Activated CD8-positive, alpha-beta T cell treated with anti-CD3 and anti-CD28 coated beads, Interleukin-2, amount 10 ng/mL, durations not matched to agents 7 days and 5 days (primary cell): ENCODE measurements around the gene PRODH. TPM values are rescaled to one million over a fixed set of nuclear protein-coding genes. Genes with fewer than 3 reads are reported as not detected.
"Not testable (repeated sequence)": the region's sequence is repeated elsewhere in the genome, so short reads cannot be mapped to it uniquely, and the experiment has no call there.

Experiments used
- ATAC-seq: fragments of 150-1000 bp; cut with Tn5 transposase; one replicate; pipeline ENCODE4 v1.10.0; 2021; ENCODE audit warnings: moderate library complexity
- CTCF ChIA-PET: fragments of 350-600 bp; sonication (Branson Sonifier 250); formaldehyde crosslinking; loops from one replicate; lab custom pipeline; 2021; ENCODE audit warnings: antibody characterized with exemption; lab: Charles Lee
- POLR2A ChIA-PET: fragments of 350-600 bp; sonication (Branson Sonifier 250); formaldehyde crosslinking; loops from one replicate; lab custom pipeline; 2021; ENCODE audit warnings: antibody characterized with exemption; lab: Charles Lee
- DNase-seq: peaks from one replicate; pipeline ENCODE4 v3.0.0-alpha.2; 2020
- H3K27ac Mint-ChIP-seq: one replicate; pipeline ENCODE4 v1.8.0; 2021; ENCODE audit warnings: mild to moderate bottlenecking, mixed read lengths
- H3K27me3 Mint-ChIP-seq: one replicate; pipeline ENCODE4 v1.8.0; 2021; ENCODE audit warnings: low read depth, mixed read lengths
- H3K36me3 Mint-ChIP-seq: one replicate; pipeline ENCODE4 v1.8.0; 2021; ENCODE audit warnings: low read depth, mixed read lengths
- H3K4me1 Mint-ChIP-seq: one replicate; pipeline ENCODE4 v1.8.0; 2021; ENCODE audit warnings: low read depth, mixed read lengths
- H3K4me3 Mint-ChIP-seq: one replicate; pipeline ENCODE4 v1.8.0; 2021; ENCODE audit warnings: mild to moderate bottlenecking, mixed read lengths
- H3K9me3 Mint-ChIP-seq: one replicate; pipeline ENCODE4 v1.8.0; 2022; ENCODE audit warnings: mixed read lengths; ENCODE audit not compliant: insufficient read depth
- total RNA-seq, 2 experiments: library from RNA; stranded (reverse); gene quantifications; one replicate each; pipeline ENCODE4 v1.2.3, GENCODE V29; 2021

The PRODH gene
- total RNA-seq, 2 experiments from 2014 or later = not detected

DNA sequence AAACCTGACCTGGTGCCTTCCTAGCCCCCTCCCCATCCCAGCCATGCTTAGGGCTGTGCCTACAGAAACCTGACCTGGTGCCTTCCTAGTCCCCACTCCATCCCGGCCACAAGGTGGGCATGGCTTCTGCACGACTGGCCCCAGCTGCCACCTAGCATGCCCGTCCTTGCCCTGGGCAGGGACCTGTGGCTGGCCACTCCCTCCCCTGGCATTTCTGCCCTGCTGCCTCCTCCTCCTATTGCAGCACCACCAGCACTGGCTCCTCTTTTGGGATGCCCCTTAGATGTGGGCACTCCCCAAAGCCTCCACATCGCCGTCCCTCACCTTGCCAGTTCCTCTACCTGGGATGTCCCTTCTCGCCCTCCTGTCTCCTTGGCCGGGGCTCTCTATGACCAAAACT is 1.4 kb downstream of the PRODH start:
- H3K27me3 Mint-ChIP-seq, H3K27ac Mint-ChIP-seq, H3K9me3 Mint-ChIP-seq, CTCF ChIA-PET, ATAC-seq, DNase-seq, H3K4me3 Mint-ChIP-seq, H3K4me1 Mint-ChIP-seq, POLR2A ChIA-PET, H3K36me3 Mint-ChIP-seq: not testable (repeated sequence)

DNA sequence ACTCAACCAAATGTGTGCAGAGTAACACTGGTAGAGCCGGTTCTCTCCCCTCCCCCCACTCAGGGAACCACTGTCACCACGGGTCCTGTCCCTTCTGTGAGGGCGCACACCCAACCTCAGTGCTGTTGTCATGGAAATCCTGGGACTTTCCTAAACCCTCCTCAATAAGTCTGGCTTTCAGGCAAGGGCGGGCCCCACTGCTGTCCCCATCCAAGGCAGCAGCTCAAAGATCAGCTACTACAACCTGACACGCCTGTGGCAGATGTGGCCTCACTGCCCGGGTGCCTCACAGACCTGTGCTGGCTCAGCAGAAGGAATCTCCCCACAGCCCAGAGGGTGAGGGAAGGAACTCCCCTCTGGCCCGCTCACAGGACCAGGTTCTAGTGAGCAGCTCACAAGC is 2.2 kb downstream of the PRODH start:
- H3K9me3 Mint-ChIP-seq = no peaks in the 10 kb centered on the region
- H3K4me1 Mint-ChIP-seq = no peaks in the 10 kb centered on the region
- H3K4me3 Mint-ChIP-seq = no peak overlapping the region
- no peak for DNase-seq
- no peaks in the 10 kb centered on the region for H3K36me3 Mint-ChIP-seq
- CTCF ChIA-PET = no interaction called here
- POLR2A ChIA-PET = no interaction called here
- ATAC-seq = no peak
- no peak overlapping the region for H3K27ac Mint-ChIP-seq
- H3K27me3 Mint-ChIP-seq = no peaks in the 10 kb centered on the region

DNA sequence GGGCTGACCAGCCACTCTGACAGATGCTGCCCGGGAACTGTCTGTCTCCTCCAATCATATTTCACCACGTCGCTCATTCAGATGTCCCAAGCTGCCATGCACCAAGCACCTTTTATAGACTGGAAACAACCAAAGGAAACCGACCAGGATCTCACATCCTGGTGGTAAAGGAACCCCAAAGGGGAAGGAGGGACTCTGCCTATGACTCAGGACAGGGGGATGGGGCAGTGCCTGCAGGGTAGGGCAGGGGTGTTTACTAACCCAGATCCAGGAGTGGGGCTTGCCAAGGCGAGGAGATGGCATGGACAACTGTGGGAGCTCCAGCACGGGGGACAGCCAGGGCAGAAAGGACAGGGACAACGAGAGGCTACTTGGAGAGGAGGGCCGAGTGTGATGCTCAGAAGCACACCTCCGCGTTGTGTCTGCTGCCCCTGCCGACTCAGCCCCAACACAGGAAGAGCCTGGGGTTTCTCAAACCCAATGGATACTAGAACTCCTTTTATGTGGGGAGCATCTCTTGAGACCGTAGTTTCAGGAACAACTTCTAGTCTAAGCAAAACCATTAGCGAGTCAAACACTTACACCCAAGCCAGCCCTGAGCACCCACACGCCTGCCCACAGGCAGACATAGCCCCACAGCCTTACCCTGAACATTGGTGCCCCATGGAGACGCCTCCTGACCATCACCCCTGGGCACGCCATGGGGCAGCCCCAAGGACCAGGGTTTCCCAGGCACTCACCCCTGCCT is 4.0 kb downstream of the PRODH start:
- no peaks in the 10 kb centered on the region for H3K27me3 Mint-ChIP-seq
- CTCF ChIA-PET = interaction anchor here (2.4 kb wide), 1 partner anchor 23 kb away, joined by 5 read pairs; no protein-coding TSS in a partner anchor
- ATAC-seq = no peak
- no peaks in the 10 kb centered on the region for H3K4me1 Mint-ChIP-seq
- H3K27ac Mint-ChIP-seq = no peak overlapping the region
- no peaks in the 10 kb centered on the region for H3K36me3 Mint-ChIP-seq
- POLR2A ChIA-PET = no interaction called here
- H3K4me3 Mint-ChIP-seq = no peak overlapping the region
- no peaks in the 10 kb centered on the region for H3K9me3 Mint-ChIP-seq
- no peak for DNase-seq

DNA sequence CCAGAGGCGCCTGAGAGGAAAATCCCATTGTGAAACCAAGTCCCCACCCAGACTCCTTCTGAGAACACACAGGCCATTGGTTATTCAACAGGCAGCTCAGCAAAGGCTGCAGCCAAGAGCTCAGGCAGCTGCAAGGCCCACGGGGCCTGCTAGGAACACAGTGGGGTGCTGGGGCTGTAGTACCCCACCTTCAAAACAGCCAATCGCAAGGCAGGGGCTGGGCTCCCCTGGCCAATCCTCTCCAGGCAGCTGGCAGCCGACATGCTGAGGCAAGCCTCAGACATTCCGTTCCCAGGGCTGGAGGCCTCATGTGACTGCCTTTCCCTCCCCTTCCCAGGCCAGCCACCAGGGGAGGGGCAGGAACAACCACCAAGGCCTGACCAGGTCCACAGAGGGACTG is 6.6 kb downstream of the PRODH start:
- ATAC-seq (no peak), DNase-seq (no peak)
- no peak overlapping the region for H3K27ac Mint-ChIP-seq
- no peaks in the 10 kb centered on the region for H3K4me1 Mint-ChIP-seq
- ChIA-PET POLR2A (no interaction called here), CTCF (no interaction called here)
- H3K9me3 Mint-ChIP-seq = no peaks in the 10 kb centered on the region
- no peaks in the 10 kb centered on the region for H3K27me3 Mint-ChIP-seq
- no peak overlapping the region for H3K4me3 Mint-ChIP-seq
- H3K36me3 Mint-ChIP-seq = no peaks in the 10 kb centered on the region

DNA sequence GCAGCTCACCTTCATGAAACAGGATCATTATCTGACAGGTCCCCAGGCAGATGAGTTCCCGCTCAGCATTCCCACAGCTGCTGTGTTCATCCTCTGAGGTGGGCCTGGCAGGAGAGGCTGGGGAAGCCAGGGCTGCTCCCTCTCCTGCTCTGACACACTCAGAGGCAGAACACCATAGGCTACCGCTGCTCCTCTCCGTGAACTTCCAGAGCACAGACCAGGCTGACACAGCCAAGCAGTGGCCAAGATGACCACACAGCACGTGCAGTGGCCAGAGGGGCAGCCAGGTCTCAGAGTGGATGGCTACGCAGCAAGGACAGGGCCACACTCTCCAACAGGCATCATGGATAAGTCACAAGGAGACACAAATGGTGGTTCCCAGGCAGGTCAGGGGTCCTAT is 8.5 kb downstream of the PRODH start:
- Mint-ChIP-seq H3K4me1 (no peaks in the 10 kb centered on the region), H3K27ac (no peak overlapping the region), H3K9me3 (no peaks in the 10 kb centered on the region), H3K4me3 (no peak overlapping the region), H3K36me3 (no peaks in the 10 kb centered on the region), H3K27me3 (no peaks in the 10 kb centered on the region)
- ChIA-PET CTCF (interaction anchor here (1.6 kb wide), 1 partner anchor 21 kb away, joined by 3 read pairs; no protein-coding TSS in a partner anchor), POLR2A (no interaction called here)
- no peak for DNase-seq
- no peak for ATAC-seq

DNA sequence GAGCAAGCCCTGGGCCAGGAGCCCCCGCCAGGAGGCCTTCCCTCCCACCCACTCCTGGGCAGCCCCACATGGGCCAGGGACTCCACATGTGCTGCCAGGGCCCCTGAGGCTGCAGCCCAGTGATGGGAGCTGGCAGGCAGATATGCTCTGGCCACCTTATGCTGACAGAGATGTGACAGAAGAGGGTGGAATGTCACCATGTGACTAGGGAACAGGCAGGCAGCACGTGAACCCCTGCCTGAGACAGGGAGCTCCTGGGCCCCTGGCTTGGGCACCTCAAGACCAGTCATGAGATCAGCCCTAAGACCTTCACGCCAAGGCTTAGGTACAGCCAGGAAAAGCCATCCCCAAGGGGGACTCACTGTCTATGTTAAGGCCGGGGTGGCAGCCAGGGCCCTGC is 9.1 kb downstream of the PRODH start:
- no peaks in the 10 kb centered on the region for H3K9me3 Mint-ChIP-seq
- no peak overlapping the region for H3K27ac Mint-ChIP-seq
- DNase-seq = no peak
- no peaks in the 10 kb centered on the region for H3K36me3 Mint-ChIP-seq
- H3K27me3 Mint-ChIP-seq = no peaks in the 10 kb centered on the region
- H3K4me1 Mint-ChIP-seq = no peaks in the 10 kb centered on the region
- ATAC-seq = no peak
- no peak overlapping the region for H3K4me3 Mint-ChIP-seq
- ChIA-PET CTCF (interaction anchor here (1.6 kb wide), 1 partner anchor 22 kb away, joined by 3 read pairs; no protein-coding TSS in a partner anchor), POLR2A (no interaction called here)

DNA sequence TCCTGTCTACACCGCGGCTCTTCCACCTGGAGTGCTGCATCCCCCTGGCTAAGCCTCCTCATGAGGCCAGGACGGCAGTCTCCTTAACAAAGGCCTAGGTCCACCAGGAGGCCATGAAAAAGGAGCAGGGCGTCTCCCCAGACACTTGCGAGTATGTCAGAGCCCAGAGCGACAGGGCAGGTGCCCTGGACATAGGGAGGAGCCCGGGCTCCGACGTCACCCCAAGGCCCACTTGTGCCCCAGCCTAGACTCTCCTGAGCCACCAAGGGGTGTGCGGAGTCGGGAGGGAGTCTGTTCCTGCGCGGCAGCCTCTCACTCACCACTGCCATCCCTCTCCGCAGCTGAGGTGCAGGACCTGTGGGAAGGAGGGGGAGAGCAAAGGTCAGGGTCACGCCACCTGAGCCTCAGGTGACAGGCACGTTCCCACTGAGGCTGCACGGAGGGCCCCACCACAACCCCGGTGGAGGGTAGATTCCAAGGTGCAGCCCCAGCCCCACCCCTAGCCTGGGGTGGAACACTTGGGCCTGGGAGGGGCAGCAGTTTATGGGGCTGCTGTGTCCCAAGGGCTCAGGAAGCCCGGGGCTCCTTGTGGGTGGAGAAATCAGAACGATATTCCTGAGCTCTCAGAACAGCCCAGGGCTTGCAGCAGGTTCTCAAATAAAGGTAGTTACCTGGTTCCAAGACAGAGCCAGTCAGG is 10.6 kb downstream of the PRODH start:
- DNase-seq (no peak), ATAC-seq (no peak)
- ChIA-PET CTCF (no interaction called here), POLR2A (no interaction called here)
- Mint-ChIP-seq H3K9me3 (no peaks in the 10 kb centered on the region), H3K4me1 (no peaks in the 10 kb centered on the region), H3K27ac (no peak overlapping the region), H3K4me3 (no peak overlapping the region), H3K27me3 (no peaks in the 10 kb centered on the region), H3K36me3 (no peaks in the 10 kb centered on the region)

DNA sequence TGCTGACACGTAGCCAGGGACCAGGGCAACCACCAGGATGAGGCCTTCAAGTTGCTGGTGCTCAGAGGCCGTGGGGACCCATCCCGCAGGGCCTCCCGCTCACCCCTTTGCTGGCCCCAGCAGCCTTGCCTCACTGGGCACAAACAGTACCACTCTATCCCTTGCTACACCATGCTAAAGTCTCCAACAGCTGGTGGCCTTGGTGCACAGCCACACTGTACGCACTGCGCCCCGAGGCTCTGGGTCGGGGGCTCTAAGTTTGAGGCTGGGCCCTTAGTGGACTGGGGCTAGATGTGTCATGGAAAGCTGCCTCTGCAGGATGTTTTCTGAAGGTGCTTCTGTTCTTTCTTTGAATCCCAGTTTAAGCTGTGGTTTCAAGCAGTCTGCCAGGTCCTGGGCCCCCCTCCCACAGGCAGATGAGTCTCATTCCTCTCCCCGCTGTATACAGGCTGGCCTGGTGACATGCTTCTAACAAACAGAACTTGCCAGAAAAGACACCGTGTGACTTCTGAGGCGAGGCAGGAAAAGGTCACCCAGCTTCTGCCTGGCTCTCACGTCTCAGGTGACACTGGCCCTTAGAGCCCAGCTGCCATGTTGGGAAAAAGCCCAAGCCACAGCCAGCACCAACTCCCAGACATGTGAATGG is 15.7 kb downstream of the PRODH start:
- DNase-seq, CTCF ChIA-PET, H3K4me1 Mint-ChIP-seq, H3K9me3 Mint-ChIP-seq, H3K27me3 Mint-ChIP-seq, ATAC-seq, POLR2A ChIA-PET, H3K4me3 Mint-ChIP-seq, H3K27ac Mint-ChIP-seq, H3K36me3 Mint-ChIP-seq: not testable (repeated sequence)

DNA sequence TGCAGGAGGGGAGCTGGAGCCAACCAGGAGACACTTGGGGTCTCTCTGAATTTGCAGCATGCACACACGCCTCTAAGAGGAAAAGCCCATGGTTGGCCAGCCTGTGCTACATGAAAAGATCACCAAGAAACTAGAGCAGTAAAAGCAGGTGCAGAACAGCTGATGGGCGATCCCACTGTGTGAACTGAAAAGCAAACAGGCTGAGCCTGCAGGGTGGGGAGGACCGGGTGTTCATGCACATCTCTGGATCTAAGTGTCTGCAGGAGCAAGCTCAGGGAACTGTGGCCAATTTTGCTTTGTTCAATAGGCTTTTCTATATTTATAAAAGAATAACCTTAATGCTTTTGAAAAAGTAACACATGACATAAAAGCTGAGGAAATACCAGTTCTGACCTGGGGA is 18.3 kb downstream of the PRODH start:
- H3K4me3 Mint-ChIP-seq, CTCF ChIA-PET, POLR2A ChIA-PET, H3K9me3 Mint-ChIP-seq, H3K4me1 Mint-ChIP-seq, DNase-seq, H3K36me3 Mint-ChIP-seq, H3K27me3 Mint-ChIP-seq, H3K27ac Mint-ChIP-seq, ATAC-seq: not testable (repeated sequence)

DNA sequence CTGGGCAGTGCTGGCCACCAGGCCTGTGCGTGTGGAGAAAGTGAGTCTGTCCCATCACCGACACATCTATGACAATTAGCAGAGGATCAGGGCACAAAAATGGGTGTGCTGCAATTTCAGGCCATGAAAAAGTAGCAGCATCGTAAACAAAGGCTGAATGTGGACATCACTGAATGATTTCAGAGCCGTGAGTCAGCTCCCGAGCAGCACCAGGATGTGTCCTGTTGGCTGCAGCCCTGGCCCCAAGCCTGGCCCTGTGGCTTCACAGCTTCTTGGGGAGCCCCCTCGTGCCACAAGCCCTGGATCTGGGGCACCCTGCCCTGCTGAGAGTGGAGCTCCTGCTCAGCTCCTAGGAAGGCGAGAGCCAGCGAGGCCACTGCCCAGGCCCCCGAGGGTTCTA is 20.5 kb downstream of the PRODH start:
- H3K4me3 Mint-ChIP-seq, H3K4me1 Mint-ChIP-seq, CTCF ChIA-PET, H3K27ac Mint-ChIP-seq, H3K36me3 Mint-ChIP-seq, POLR2A ChIA-PET, ATAC-seq, H3K9me3 Mint-ChIP-seq, H3K27me3 Mint-ChIP-seq, DNase-seq: not testable (repeated sequence)

DNA sequence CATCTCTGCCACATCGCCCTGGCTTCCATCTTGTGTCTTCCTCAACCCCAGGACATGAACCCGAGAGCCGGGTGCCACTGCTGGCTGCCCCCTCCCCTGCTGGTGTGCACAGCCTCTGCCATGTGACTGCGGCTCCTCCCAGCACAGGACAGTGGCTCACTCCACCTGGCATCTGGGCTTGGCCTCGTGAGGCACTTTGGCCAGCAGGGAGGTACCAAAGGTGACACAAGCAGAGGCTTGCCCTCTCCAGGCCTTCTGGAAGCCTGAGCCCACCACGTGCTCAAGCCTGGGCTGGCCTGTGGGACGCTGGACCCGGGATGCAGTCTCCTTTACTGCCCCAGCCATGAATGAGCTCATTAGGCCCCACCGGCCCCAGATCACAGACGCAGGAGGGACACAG is 21.5 kb downstream of the PRODH start:
- H3K36me3 Mint-ChIP-seq, DNase-seq, H3K9me3 Mint-ChIP-seq, H3K4me3 Mint-ChIP-seq, CTCF ChIA-PET, ATAC-seq, H3K27ac Mint-ChIP-seq, H3K27me3 Mint-ChIP-seq, H3K4me1 Mint-ChIP-seq: not testable (repeated sequence)
- POLR2A ChIA-PET = interaction anchor here (0.6 kb wide), 1 partner anchor 853 kb away, joined by 3 read pairs; no protein-coding TSS in a partner anchor
